GM12891 (cell line): ENCODE results near the gene BRCA1.

Experiments
- PAX5 ChIP-seq: IDR thresholded peaks from 2 replicates; pipeline ENCODE4 v1.6.1; 2011; ENCODE audit warnings: low read length, moderate library complexity, mild to moderate bottlenecking; ENCODE audit not compliant: insufficient read depth, severe bottlenecking
- POLR2A ChIP-seq: IDR thresholded peaks from 2 replicates; pipeline ENCODE4 v1.6.1; 2011; ENCODE audit warnings: low read depth, low read length, control low read depth
- POLR2AphosphoS5 ChIP-seq: IDR thresholded peaks from 2 replicates; pipeline ENCODE4 v1.6.1; 2011; ENCODE audit warnings: low read depth, low read length, control low read depth
- POU2F2 ChIP-seq: IDR thresholded peaks from 2 replicates; pipeline ENCODE4 v1.6.1; 2011; ENCODE audit warnings: low read depth, mild to moderate bottlenecking, control low read depth, low read length, moderate library complexity
- SPI1 ChIP-seq: IDR thresholded peaks from 2 replicates; pipeline ENCODE4 v1.6.1; 2011; ENCODE audit warnings: low read depth, low read length, control low read depth
- TAF1 ChIP-seq: IDR thresholded peaks from 2 replicates; pipeline ENCODE4 v1.6.1; 2011; ENCODE audit warnings: low read depth, low read length, control low read depth

GRCh38 chr17:43132117-43132516, 7.0 kb upstream of the BRCA1 start:
- TF ChIP-seq POLR2A (no peak), TAF1 (no peak), POLR2AphosphoS5 (no peak), SPI1 (no peak), PAX5 (no peak), POU2F2 (no peak)
